ENCODE measurements around the gene DLG2.

- TF ChIP-seq GATA2 (IDR thresholded peaks at IDR 0.05; ENCODE audit: insufficient read depth, insufficient read length, low read depth, low read length) (no peak), MAX (IDR thresholded peaks at IDR 0.05; ENCODE audit: insufficient read depth, insufficient read length) (no peak), POLR2AphosphoS5 (IDR thresholded peaks at IDR 0.05; ENCODE audit: insufficient read depth, low read depth, low read length) (no peak), CTCF (IDR thresholded peaks at IDR 0.05; ENCODE audit: extremely low read depth in 1 of 2, insufficient read depth in 1 of 2, low read depth in 1 of 2, low read length in 2 of 2) (no peak), POLR2A (IDR thresholded peaks at IDR 0.05; ENCODE audit: low read depth, low read length) (no peak), JUN (IDR thresholded peaks at IDR 0.05; ENCODE audit: borderline replicate concordance, insufficient read depth, insufficient read length, low read depth) (no peak), EZH2 (IDR thresholded peaks at IDR 0.05; ENCODE audit: borderline replicate concordance, low read depth, low read length, severe bottlenecking) (no peak)
These were observed 1964.7 kb downstream of the DLG2 start for GRCh38 chr11:83662494-83662893.
